ENCODE data around the gene SERPINA9.
"Not testable (repeated sequence)": the region's sequence is repeated elsewhere in the genome, so short reads cannot be mapped to it uniquely, and the experiment has no call there.

Gene SERPINA9

GRCh38 chr14:94426526-94426925 is 49.5 kb downstream of the SERPINA9 start:
- no peak for DNase-seq (ENCODE audit: low spot score)

- DNase-seq (ENCODE audit: low spot score), result no peak
These were observed 51.6 kb downstream of the SERPINA9 start for GRCh38 chr14:94424371-94424770.

GRCh38 chr14:94423453-94424056 is 52.4 kb downstream of the SERPINA9 start:
- peak; percentile 53 for DNase-seq (ENCODE audit: low spot score)

GRCh38 chr14:94421316-94421715 is 54.7 kb downstream of the SERPINA9 start:
- no peak for DNase-seq (ENCODE audit: low spot score)

- not testable (repeated sequence) for DNase-seq (ENCODE audit: low spot score)
These were observed 58.3 kb downstream of the SERPINA9 start for GRCh38 chr14:94417497-94418205.
